Prostate gland (tissue), 2 donors: ENCODE measurements around the gene XXYLT1. TPM values are rescaled to one million over a fixed set of nuclear protein-coding genes. Genes with fewer than 3 reads are reported as not detected.
A peak's percentile ranks its signal among the peaks of the same experiment; 100 is the strongest.

Source experiments
- DNase-seq: peaks from one replicate; pipeline ENCODE4 v3.0.0-alpha.2; 2019; ENCODE audit warnings: low spot score
- H3K27ac ChIP-seq, 2 donors: fragments of 200-600 bp; sonication (generic); 2 replicates each; pipeline ENCODE4 v1.5.1; 2017 to 2019
- H3K27me3 ChIP-seq: fragments of 200-600 bp; sonication (generic); replicated peaks from 2 replicates; pipeline ENCODE4 v1.5.1; 2019; ENCODE audit not compliant: insufficient read depth
- H3K36me3 ChIP-seq, 2 donors: fragments of 200-600 bp; sonication (generic); 1 replicate in 1 of 2; 2 replicates in 1 of 2; pipeline versions ENCODE4 v1.5.1 to v1.8.1; 2017 to 2019
- H3K4me1 ChIP-seq: fragments of 200-600 bp; sonication (generic); replicated peaks from 2 replicates; pipeline ENCODE4 v1.5.1; 2019
- H3K4me3 ChIP-seq, 2 donors: fragments of 200-600 bp; sonication (generic); 2 replicates each; pipeline ENCODE4 v1.5.1; 2017 to 2019
- H3K9me3 ChIP-seq: fragments of 200-600 bp; sonication (generic); 2 replicates; pipeline ENCODE4 v1.5.1; 2017
- POLR2A ChIP-seq: fragments of 450-650 bp; IDR thresholded peaks from one replicate; pipeline ENCODE4 v1.6.1; 2016; ENCODE audit warnings: antibody characterized with exemption, mild to moderate bottlenecking
- POLR2AphosphoS5 ChIP-seq: sonication (generic); formaldehyde crosslinking; IDR thresholded peaks from one replicate; pipeline ENCODE4 v1.6.1; 2017; ENCODE audit warnings: antibody characterized with exemption
- WGBS: methylation state at CpG from one replicate; pipeline ENCODE4 v1.1.5; 2018; 5-methylcytosine and 5-hydroxymethylcytosine counted together
- intact Hi-C: fragments of 100-400 bp; cut with DNase I; formaldehyde crosslinking; loops from one replicate; pipeline ENCODE4 v1.14.2; 2022
- total RNA-seq, 2 donors: library from RNA; depleted of rRNA; stranded (reverse); fragments of >200 nt; gene quantifications; one replicate each; pipeline ENCODE4 v1.1.0, GENCODE V29; 2016
- TF ChIP-seq, protein P1 (sequence below), 4 experiments: fragments of 200-600 bp in 2 of 4; fragments of 450-650 bp in 2 of 4; sonication (generic) in 2 of 4; IDR thresholded peaks; 1 replicate in 3 of 4; 2 replicates in 1 of 4; pipeline ENCODE4 v1.5.1; 2016 to 2019; ENCODE audit warnings: antibody characterized with exemption in 4 of 4, mild to moderate bottlenecking in 2 of 4, moderate library complexity in 2 of 4

Gene XXYLT1
- total RNA-seq, 2 donors from 2014 or later: 14.9 to 22.7 TPM

DNA sequence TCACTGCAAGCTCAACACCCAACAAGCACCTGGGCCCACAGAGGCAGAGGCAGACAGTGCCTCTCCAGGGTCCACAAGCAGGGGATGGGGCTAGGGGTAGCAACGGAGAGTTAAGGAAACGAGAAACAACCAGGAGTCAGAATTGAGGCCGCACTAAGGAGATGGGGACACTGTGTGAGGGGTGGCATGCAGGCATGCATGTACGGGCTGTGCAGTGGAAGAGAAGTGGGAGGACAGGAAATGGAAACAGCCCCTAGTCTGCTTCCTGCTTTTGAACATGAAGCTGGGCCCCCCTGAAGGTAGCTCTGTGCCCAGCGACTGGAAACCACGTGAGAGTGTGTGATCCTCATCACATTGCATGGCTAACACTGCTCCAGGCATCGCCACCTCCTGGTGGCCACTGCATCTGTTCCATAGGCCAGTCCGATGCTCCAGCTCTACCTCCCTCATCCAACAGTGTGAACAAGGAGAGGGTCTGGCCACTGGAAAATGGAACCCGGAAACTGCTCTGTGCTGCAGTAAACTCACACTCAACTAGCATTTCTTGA, 44.0 kb downstream of the XXYLT1 start:
- Histone ChIP-seq H3K27me3 (no peaks in the 10 kb centered on the region), H3K36me3 (no peaks in the 10 kb centered on the region), H3K9me3 (no peaks in the 10 kb centered on the region), H3K27ac (no peak overlapping the region), H3K4me3 (no peak overlapping the region), H3K4me1 (no peaks in the 10 kb centered on the region)
- TF ChIP-seq POLR2AphosphoS5: no peak
- TF ChIP-seq, protein P1, sequence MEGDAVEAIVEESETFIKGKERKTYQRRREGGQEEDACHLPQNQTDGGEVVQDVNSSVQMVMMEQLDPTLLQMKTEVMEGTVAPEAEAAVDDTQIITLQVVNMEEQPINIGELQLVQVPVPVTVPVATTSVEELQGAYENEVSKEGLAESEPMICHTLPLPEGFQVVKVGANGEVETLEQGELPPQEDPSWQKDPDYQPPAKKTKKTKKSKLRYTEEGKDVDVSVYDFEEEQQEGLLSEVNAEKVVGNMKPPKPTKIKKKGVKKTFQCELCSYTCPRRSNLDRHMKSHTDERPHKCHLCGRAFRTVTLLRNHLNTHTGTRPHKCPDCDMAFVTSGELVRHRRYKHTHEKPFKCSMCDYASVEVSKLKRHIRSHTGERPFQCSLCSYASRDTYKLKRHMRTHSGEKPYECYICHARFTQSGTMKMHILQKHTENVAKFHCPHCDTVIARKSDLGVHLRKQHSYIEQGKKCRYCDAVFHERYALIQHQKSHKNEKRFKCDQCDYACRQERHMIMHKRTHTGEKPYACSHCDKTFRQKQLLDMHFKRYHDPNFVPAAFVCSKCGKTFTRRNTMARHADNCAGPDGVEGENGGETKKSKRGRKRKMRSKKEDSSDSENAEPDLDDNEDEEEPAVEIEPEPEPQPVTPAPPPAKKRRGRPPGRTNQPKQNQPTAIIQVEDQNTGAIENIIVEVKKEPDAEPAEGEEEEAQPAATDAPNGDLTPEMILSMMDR (IDR thresholded peaks at IDR 0.05): peak in 2 of 4 experiments; percentile 10 to 23
- DNase-seq: no peak
- 74% methylated on average over 9 of the region's 9 CpGs for WGBS
- intact Hi-C loops: no loop called here

DNA sequence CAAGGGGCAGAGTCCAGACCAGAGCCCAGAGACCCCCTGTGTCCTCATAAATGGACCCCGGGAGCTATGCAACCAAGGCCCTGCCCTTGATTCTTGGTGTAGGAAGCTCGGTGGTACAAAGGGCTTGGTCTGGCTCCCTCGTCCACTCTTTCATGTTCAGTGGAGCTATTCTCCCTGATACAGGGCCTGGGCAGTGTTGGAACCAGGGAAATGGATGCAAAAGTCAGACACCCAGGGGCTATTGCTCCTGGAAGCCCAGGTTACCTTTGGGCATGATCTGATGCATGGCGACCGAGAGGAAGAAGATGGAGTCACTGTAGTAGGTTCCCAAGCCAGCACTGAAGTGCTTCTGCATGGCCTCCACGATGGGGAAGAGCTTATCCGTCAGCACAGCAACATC, 44.5 kb downstream of the XXYLT1 start:
- no peak for DNase-seq
- H3K36me3 ChIP-seq: no peaks in the 10 kb centered on the region
- no peaks in the 10 kb centered on the region for H3K9me3 ChIP-seq
- WGBS: 91% methylated on average over 7 of the region's 7 CpGs
- H3K4me3 ChIP-seq: no peak overlapping the region
- TF ChIP-seq, protein P1 (IDR thresholded peaks at IDR 0.05): no peak
- TF ChIP-seq POLR2AphosphoS5 (no peak), POLR2A (no peak)
- intact Hi-C loops: no loop called here
- H3K27me3 ChIP-seq: no peaks in the 10 kb centered on the region
- no peak overlapping the region for H3K27ac ChIP-seq
- no peaks in the 10 kb centered on the region for H3K4me1 ChIP-seq

DNA sequence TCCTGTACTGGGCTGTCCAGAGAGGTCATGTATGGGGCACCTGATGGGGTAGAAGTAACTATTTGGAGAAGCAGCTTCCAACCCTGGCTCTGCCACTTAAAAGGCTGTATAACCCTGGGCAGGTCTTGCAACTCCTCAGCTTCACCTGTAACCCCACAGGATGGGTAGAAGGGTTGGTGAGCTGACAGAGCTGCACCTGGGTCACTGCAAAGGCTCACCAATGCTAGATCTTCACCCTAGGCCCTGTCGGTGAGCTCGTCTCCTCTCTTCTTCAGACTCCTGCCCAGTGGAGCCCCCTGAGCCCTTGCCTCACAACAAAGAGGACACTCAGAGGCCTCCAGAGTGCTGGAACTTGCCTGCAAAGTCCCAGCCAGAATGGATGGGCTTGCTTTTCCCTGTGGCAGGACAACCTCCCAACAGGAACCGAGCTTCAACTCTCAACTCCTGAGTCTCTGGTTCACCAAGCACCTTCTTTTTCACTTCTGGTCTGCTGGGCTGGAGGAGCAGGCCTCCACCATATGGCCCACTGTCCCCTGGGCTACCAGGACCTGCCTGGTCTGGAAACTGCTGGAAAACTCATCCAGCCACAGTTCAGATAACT, 45.9 kb downstream of the XXYLT1 start:
- no peak for DNase-seq
- TF ChIP-seq POLR2A (no peak), POLR2AphosphoS5 (no peak)
- TF ChIP-seq, protein P1 (IDR thresholded peaks at IDR 0.05): no peak
- Histone ChIP-seq H3K4me1 (no peaks in the 10 kb centered on the region), H3K36me3 (no peaks in the 10 kb centered on the region), H3K27me3 (no peaks in the 10 kb centered on the region), H3K27ac (no peak overlapping the region), H3K9me3 (no peaks in the 10 kb centered on the region), H3K4me3 (no peak overlapping the region)
- WGBS: 100% methylated on average over 3 of the region's 3 CpGs
- intact Hi-C loops: no loop called here

DNA sequence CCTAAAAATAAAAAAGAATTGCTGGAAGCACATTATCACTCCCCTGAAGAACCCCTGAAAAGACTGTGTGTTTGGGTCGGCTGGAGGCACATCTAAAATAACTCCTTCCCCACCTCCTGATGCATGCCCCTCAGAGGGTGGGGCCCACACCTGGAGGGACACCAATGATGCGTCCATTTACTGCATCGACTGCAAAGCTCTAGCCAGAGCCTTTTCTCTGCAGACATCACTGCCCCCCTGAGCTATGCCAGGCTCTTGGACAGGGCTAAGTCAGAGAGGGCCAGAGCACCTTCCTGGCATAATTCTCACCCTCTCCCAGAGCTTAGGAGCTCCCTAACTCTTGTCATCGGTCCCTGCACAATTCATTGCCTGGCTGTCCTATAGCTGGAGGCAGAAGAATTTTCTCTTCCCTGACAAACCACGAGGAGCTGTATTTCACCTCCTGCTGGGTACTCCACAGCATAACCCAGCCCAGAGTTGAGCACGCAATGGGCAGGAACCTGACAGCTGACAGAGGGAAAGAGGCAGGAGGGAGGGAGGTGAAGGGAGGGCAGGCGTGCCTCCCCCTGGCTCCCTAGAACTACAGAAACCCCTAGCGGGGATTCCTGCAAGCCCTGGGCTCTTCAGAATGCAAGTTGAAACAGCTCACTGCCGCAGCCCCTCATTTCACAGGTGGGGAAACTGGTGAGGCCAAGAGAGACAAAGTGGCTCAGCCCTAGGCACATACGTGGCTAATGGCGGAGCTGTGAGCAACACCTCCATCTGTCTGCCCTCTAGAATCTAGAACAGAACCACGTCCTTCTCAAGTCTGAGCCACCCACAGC, 46.6 kb downstream of the XXYLT1 start:
- Histone ChIP-seq H3K36me3 (no peaks in the 10 kb centered on the region), H3K27me3 (no peaks in the 10 kb centered on the region), H3K9me3 (no peaks in the 10 kb centered on the region), H3K4me1 (no peaks in the 10 kb centered on the region), H3K4me3 (no peak overlapping the region), H3K27ac (peak overlapping the region; percentile 33 to 45)
- no peak for TF ChIP-seq POLR2AphosphoS5
- TF ChIP-seq, protein P1 (IDR thresholded peaks at IDR 0.05): no peak
- no peak for TF ChIP-seq POLR2A
- DNase-seq: no peak
- intact Hi-C loops: no loop called here
- WGBS: 76% methylated on average over 12 of the region's 12 CpGs
